ENCODE data around the gene PSG11.
"Not testable (repeated sequence)": the region's sequence is repeated elsewhere in the genome, so short reads cannot be mapped to it uniquely, and the experiment has no call there.

The PSG11 gene

GRCh38 chr19:42989186-42989585, 37.1 kb downstream of the PSG11 start:
- DNase-seq = not testable (repeated sequence)

- DNase-seq = not testable (repeated sequence)
These were observed 38.1 kb downstream of the PSG11 start for GRCh38 chr19:42988206-42988605.

- DNase-seq = no peak
These were observed 40.7 kb downstream of the PSG11 start for GRCh38 chr19:42985588-42985987.

DNA sequence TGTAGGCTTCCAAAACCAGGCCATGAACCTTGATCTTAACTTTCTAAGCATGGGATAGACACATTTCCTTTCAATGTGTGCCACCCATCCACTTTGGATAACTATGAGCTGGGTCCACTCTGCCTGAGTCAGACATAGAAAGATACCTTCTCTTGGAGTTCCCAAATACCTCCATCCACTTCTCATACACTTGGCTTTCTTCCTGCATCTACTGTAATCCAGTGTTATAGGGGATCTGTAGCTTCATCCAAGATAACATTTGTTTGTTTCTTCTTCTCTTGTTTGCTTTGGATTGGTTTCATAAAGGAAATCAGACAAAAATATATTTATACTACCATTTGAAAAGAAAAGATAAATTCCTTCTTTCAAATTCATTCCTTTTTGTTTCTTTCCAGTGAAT, 44.2 kb downstream of the PSG11 start:
- not testable (repeated sequence) for DNase-seq

GRCh38 chr19:42971451-42971850, 54.8 kb downstream of the PSG11 start:
- not testable (repeated sequence) for DNase-seq

- DNase-seq = no peak
These were observed 61.1 kb downstream of the PSG11 start for GRCh38 chr19:42965176-42965575.

GRCh38 chr19:42961119-42961518, 65.2 kb downstream of the PSG11 start:
- DNase-seq = no peak

All from hypothalamus (tissue), 51 donors.